KBM-7 (cell line): ENCODE measurements around the gene TEAD1.
"Not testable (repeated sequence)": the region's sequence is repeated elsewhere in the genome, so short reads cannot be mapped to it uniquely, and the experiment has no call there.

Experiments
- DNase-seq: peaks from one replicate; pipeline ENCODE4 v3.0.0-alpha.2; 2015
- in situ Hi-C: fragments of 300-500 bp; cut with MboI; formaldehyde crosslinking; loops from 2 replicates; pipeline ENCODE4 v1.14.3; 2020; ENCODE audit warnings: low sequenced_read_pairs, low pct_unique_long_range_greater_than_20kb, mixed read lengths

The TEAD1 gene

DNA sequence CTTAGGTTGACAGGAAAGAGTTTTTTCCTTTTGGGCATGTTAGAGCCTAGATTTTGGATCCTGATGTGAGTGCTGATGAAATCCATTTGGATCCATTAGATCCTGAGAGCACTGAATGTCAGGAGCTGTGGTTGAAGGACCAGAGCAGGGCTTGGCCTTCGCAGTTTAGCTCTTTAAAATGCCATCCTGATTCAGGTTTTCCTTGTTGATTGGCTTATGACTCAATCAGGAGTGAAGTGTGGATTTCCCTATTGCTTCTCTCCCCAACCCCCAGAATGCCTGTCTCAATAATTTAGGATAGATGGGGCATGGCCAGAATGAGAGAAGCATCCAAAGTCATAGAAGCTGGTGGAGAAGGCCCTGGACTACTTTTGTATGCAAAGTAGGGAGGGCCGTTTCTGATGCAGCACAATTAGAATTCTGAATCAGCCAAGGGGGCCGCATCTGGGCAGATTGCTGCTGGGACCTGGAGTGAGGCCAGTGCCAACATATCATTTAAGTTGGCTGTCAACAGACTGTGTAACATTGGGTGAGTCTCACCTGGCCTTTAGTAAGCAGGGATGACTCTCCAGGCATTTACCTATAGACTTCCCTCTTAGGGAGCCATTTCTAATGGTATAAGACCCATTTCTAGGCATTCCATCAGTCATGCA is 80.5 kb downstream of the TEAD1 start:
- no peak for DNase-seq
- in situ Hi-C loops = loop anchor here (10.0 kb wide), 1 partner anchor 160 kb away; no protein-coding TSS in a partner anchor

DNA sequence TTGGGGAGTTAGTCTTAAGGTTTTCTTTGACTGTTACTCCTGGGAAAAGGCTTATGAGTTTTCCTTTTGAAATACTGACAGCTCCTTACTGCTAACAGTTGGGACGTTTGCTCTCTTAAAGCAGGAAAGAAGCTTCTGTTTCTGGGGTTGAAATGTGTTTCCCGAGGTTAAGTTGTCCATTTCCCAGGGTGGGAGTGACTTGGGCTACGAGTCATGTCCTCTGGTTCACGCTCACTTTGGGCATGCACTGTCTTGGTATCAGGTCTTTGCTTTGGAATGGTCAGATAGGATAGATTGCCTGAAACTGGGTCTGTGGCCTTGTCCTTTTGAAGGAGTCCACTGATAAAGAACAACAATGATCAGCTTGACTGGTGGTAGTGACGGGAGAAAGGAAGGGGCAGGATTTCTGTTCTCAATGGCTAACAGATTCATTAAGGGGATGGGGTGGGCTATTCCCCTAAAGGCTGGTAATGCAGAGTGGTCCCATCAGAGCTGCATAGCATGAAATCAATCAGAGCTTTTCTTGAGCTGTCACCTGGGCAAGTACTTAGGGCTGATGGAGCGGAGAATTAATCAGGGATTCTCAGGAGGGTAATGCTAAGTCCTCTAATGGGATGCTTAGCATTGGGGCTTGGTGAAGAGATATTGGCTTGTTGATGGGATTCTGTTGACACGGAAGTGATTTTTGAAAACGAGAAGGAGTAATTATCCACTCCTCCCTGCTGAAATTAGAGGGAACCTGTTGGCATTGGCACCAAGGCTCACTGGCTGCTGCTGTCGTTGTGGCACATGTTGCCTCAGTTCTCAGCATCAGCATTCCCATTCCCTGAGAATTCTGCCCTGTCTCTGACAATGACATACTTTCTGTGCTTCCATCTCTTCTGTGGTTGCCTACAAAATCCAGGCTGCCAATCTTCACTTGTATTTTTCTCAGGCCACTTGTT is 81.6 kb downstream of the TEAD1 start:
- in situ Hi-C loops = loop anchor here (10.0 kb wide), 1 partner anchor 161 kb away; no protein-coding TSS in a partner anchor
- no peak for DNase-seq

DNA sequence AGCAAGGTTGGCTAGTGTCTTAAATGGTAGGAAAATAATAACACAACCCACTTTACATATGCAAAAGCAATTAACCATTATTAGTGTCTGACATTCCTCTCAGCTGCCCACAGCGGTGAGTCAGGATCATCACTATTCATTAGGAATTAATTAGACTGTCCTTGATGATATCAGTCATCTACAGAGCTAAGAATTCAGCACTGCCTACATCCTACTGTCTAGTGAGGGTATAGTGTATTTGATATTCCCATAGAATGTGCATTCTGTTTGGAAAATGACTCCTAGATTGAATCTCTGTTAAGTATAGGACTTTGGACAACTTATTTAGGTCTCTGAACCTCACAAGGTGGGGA is 82.2 kb downstream of the TEAD1 start:
- DNase-seq = no peak
- in situ Hi-C loops = loop anchor here (10.0 kb wide), 1 partner anchor 162 kb away; no protein-coding TSS in a partner anchor

DNA sequence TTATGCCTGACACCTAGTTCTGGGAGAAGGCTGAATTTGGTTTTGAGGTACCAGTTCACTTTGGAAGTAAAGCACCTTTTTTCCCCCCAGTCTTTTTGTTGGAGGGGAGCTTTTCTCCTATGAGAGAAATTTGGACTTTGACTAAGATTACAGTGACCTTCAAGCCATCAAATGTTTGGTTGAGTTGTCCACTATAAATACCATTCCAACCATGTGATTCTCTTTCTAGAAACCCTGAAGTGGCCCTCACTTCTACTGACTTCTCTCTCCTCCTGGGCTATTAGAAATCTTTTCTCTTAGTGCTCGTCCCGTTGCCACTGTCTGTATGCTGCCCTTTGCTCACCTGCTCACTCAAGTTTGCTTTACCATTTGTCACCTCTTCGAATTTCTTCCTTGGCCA is 82.6 kb downstream of the TEAD1 start:
- DNase-seq = no peak
- in situ Hi-C loops = loop anchor here (10.0 kb wide), 1 partner anchor 162 kb away; no protein-coding TSS in a partner anchor

DNA sequence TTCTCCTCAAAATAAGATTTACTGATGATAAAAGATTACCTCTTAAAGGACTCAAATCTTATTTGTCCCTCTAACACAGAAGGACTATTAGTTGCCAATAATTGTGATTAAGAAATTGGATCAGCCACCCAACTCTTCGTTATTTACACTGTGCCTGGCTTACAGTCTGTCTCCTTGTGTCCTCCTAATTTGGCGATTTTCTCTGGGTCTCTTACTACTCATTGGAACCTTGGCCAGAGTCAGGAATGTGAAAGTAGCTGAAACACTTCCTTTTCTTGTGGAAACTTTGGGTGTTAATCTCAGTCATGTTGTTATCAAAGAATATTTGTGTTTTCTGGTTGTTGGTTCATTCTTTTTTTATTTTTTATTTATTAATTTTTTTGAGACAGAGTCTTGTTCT is 83.2 kb downstream of the TEAD1 start:
- in situ Hi-C loops = loop anchor here (10.0 kb wide), 1 partner anchor 163 kb away; no protein-coding TSS in a partner anchor
- DNase-seq = no peak

DNA sequence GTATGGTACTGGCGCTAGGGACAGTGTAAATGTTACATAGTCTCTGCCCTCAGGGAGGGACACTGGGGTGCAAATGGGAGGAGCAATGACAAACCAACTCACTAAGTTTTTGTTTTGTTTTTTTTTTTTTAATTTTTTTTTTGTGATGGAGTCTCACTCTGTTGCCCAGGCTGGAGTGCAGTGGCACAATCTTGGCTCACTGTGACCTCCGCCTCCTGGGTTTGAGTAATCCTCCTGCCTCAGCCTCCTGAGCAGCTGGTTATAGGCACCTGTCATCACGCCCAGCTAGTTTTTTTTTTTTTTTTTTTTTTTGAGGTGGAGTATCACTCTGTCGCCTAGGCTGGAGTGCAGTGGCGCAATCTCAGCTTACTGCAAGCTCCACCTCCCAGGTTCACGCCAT is 83.9 kb downstream of the TEAD1 start:
- in situ Hi-C loops = loop anchor here (10.0 kb wide), 1 partner anchor 163 kb away; no protein-coding TSS in a partner anchor
- not testable (repeated sequence) for DNase-seq

DNA sequence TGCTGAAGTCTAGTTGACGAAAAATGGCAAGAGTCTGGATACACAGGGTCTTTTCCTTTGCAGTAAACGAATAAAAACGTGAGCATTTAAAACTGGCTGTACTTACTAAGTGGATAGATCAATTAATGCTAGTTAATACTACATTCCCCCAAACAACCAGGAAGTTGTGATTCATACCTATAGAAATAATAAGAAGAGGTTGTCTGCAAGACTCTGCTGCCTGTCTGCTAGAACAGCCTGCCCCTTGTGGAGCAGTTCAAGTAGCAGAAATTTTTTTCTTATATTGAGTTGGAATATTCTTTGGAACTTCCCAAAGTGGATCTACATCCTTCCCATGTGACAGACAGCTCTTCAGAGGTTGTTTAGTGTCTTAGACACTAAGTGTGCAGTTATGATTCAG is 86.8 kb downstream of the TEAD1 start:
- DNase-seq = no peak

DNA sequence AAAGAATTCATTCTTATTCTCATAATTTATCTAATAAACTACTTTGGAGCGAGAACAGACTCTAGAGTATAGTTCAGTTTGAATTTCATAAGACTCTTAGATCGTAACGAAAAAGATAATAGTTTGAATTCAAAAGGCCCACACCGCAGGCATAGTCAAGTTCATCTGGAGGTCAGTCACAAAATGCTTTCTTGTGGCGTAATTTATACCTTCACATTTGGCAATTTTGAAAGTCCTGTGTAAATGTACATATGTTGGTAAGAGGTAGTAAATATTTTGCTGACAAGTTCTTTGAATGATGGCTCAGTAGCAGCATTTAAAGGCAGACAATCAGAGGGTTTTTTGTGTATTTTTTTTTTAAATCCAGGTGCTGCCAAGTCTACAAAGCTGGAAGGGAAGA is 88.1 kb downstream of the TEAD1 start:
- no peak for DNase-seq
- in situ Hi-C loops = no loop called here

More for the DNA sequence above, 86.8 kb downstream of the TEAD1 start:
- in situ Hi-C loops = no loop called here

DNA sequence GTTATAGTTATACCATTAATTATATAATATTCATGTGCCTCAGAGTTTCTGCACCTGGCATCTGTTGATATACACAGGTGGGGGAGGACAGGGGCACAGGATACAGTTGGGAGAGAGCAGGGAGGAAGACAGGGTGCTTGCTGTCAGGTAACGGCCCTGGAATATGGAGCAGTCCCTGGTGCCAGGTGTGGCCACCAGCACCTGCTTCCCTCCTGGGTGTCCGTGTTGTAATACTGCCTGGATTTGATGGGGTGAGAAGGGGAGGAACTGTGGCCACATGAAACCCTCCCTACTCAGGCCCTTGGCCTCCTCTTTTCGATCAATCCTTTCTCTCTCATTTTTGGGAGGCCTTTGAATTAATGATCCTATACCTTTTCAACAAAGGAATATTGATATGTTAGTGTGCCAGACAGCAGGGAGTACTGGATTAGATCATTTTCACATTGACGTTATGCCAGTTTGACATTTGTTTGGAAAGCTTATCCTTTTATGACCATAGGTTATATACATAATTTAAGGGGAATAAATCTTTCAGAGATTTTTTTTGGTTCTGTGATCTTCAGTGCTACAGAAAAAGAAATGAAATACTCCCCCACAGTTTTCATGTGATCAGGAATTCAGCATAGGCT is 88.6 kb downstream of the TEAD1 start:
- DNase-seq = no peak
- in situ Hi-C loops = no loop called here

DNA sequence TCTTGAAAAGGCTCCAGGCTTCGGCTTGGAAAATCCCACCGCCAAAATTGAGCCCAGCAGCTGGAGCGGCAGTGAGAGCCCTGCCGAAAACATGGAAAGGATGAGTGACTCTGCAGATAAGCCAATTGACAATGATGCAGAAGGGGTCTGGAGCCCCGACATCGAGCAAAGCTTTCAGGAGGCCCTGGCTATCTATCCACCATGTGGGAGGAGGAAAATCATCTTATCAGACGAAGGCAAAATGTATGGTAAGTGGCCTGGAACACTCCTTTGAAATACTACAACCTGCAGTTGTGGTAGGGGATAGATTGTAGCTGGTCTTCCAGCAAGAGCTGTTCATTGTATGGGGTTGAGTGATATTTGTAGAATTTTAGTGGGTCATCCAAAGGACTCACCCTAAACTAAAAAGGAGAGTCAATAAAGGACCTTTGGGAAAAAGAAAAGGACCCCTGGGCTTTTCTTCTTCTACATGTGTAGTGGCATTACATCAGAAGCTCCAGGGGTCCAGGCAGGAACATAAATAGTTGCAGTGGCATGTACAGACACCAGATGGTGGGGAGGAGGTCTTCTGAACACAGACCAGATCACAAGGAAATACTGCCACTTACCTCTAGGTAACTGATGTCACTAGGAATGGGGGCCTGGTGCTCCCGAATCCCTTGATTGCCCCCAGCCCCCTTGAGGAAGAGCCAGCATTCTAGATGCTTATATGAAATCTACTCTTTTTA is 90.1 kb downstream of the TEAD1 start:
- no peak for DNase-seq
- in situ Hi-C loops = no loop called here

DNA sequence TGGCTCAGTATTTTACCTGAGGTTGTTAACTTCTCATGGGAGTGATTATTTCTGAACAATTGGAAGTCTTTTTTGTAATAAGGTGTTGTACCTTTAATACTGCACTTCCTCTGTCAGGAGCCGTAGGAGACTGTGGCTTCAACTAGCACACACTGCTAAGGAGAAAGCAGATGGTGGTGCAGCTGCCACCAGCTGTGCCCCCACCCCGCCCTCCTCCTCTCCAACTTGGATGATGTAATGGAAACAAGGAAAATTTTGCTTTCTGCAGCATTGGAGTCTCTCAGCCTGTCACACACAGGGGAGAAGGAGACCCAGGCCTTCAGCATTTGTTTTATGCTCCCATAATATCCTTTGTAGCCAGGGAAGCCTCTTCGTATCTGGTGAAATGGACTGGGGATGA is 91.2 kb downstream of the TEAD1 start:
- no peak for DNase-seq
- in situ Hi-C loops = no loop called here

DNA sequence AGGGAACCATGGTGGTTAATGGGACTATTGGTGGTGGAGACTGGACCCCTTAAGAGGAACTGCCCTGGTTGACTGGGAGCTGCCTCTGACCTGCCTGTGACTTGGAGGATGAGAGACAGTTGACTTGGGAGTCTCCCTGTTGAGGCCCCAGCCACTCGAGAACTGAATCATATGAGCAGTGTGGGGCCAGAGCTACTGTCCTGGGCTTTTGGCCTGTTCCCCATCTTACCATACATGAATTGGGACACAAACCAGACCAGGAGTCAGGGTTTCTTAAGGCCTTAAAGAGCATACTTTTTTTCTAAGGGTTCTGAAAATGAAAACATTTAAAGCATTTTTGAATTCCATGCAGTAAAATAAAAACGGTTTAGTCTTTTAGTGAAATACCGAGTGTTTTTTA is 92.8 kb downstream of the TEAD1 start:
- in situ Hi-C loops = no loop called here
- no peak for DNase-seq

DNA sequence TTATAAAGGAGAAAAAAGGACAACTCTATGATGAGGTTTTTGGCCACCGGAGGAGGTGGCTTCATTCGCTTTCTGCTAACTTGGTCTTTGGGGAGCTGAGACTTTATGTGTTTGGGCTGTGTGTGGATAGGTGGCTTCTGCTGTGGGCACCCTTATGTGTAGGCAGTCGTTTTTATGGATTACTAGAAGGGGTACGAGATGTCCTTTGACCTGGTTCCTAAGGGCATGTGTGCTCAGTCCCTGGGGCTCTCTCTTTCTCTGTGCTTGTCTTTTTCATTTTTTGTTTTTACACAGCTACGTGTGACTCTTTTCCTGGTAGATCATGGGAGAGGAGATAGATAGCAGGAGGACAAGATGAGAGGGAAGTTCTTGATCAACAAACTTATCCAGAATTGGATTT is 93.4 kb downstream of the TEAD1 start:
- in situ Hi-C loops = no loop called here
- no peak for DNase-seq

DNA sequence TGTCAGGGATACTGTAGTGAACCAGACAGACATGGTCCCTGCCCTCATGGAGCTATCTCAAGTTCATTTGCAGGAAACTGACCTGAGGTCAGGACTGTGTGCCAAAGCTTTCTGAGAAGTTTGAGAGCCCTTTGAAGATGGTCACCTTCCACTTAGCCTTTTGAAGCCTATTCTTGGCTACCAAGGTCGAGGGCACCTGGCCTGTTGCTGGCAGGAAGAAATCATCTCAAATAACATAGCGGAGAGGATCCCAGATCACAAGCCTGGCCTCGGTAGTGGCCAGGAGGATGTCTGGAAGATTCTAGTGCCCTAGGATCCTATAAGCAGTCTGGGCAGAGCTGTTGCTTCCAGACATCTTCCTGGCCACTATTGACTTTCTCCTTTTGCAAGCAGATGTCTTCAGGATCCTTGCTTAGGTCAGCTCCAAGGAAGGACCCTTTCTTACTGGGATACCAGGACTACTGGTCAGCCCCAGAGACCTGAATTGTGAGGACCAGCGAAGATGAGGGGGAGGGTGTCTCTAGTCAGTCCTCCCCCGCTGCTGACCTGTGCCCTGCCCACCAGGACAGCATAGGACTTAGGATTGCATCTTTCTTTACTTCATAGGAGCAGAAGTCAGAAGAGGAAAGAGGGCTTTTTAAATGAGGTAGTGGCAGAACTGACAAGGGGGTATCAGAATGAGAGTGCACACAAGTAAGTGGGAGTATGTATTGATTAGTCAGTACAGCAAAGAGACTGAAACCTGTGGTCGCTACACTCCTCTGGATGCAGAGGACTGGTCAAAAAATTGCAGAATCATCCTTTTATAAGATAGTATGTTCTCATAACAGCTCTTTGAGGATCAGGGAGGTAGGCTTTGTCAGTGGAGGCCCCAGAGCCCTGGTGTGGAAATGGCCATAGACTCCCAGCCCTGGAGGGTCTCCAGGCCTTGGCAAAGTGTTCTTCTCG is 94.8 kb downstream of the TEAD1 start:
- no peak for DNase-seq
- in situ Hi-C loops = no loop called here

DNA sequence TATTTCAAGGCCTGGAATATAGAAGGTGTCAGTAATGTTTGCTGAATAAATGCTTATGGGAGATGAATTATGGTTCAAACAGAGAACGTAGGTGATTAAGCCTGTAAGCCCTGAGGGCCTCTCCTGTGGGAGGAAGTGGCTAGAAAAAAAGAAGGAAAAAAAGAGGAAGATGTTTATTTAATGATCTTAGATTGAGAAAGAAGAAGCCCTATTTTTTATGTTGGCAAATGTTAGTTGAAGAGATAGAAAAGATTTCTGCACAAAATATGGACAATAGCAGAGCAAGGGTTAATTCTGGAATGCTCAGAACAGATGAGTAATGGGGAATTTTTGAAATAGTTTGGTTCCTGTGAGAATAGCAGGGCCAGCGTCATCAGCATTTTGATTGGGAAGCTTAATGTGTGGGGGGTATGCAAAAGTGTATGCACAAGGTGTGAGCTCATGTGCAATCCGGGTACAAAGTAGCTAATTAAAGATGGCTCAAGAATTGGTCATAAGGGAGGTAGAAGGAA is 95.7 kb downstream of the TEAD1 start:
- peak; percentile 7 for DNase-seq
- in situ Hi-C loops = no loop called here

DNA sequence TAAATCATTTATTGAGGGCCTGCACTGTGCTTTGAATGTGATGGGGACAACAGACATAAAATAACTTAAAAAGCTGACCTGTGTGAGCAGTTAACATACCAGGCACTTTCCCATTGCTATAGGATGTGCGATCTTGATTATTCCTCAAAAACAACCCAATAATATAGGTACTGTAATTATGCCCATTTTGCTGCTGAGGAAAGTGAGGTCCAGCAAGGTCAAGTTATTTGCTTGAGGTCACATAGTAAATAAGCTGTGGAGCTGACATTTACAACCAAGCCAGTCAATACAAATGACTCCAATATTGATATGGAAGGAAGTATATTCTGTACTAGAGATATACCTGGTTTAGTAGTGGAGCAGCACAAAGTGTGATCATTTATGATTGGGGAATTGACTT is 96.2 kb downstream of the TEAD1 start:
- in situ Hi-C loops = no loop called here
- no peak for DNase-seq

DNA sequence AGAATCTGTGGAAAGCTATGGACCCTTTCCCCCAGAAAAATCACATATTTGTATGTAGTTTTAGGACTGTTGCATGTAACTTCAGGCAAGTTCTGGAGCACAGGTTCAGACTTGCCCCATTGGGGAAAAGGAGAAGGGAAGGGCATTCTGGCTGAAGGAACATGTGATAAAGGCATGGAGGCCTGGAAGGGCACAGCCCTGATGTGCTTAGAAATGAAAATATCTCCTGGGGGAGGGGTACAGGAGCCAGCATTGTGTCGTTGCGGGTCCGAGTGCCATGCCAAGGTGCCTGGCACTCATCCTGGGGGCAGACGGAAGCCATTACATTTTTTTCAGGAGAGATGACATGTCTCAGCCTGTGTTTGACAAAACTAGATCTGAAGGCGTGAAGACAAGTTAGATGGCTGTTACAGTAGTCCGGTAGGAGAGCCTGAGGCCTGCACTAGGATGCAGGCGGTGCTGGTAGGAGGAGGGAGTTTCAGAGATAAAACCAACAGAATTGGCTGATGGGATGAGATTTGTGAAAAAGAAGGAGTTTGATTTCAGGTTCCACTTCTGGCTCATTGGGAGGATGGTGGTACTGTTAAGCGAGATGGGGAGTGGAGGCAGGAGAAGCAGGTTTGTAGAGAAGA is 96.9 kb downstream of the TEAD1 start:
- DNase-seq = no peak
- in situ Hi-C loops = no loop called here

DNA sequence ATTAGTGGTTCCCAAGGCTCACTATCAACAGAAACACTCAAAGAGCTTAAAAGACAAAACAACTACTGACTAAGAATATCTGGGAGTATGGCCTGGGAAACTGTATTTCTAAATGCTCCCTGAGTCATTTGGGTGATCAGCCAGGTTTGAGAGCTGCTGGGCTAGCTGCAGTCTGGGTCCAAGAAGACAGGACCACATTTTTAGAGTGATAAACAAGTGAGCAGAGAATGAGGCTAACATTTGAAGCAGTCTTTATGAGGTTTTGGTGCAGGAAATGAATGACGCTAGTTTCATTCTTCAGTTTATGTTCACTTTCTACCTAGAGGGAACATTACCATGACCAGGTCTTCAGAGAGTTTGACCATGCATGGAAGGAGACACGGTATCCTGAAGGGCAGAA is 97.7 kb downstream of the TEAD1 start:
- no peak for DNase-seq
- in situ Hi-C loops = no loop called here
